ENCODE results near the gene CTNNBIP1.

DNA sequence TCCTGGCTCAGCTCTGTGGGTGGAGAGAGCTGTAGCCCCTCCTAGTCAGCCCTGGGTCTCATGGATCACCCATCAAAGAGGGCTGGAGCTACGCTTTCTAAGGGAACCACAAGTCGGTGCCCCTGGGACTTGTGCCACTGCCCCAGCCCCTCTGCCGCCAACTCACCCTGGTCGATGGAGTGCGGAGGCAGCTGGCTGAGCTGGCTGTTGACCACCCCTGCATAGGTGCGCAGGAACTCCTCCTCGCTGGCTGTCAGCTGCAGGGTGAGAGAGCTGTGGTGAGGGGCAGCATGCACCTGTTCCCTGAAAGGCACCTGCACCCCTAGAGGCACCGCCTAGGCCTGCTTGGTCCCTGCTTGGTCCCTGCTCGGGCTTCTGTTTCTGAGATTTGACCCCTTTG is 39.0 kb downstream of the CTNNBIP1 start:
- TF ChIP-seq, protein P1, sequence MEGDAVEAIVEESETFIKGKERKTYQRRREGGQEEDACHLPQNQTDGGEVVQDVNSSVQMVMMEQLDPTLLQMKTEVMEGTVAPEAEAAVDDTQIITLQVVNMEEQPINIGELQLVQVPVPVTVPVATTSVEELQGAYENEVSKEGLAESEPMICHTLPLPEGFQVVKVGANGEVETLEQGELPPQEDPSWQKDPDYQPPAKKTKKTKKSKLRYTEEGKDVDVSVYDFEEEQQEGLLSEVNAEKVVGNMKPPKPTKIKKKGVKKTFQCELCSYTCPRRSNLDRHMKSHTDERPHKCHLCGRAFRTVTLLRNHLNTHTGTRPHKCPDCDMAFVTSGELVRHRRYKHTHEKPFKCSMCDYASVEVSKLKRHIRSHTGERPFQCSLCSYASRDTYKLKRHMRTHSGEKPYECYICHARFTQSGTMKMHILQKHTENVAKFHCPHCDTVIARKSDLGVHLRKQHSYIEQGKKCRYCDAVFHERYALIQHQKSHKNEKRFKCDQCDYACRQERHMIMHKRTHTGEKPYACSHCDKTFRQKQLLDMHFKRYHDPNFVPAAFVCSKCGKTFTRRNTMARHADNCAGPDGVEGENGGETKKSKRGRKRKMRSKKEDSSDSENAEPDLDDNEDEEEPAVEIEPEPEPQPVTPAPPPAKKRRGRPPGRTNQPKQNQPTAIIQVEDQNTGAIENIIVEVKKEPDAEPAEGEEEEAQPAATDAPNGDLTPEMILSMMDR (IDR thresholded peaks at IDR 0.05; ENCODE audit: control extremely low read depth in 1 of 3, insufficient read depth in 1 of 3, low read depth in 1 of 3, low read length in 3 of 3) = no peak
- no peak for TF ChIP-seq SP1 (IDR thresholded peaks at IDR 0.05; ENCODE audit: low read depth, low read length)
- no peak for TF ChIP-seq POLR2A (IDR thresholded peaks at IDR 0.05; ENCODE audit: control extremely low read depth in 1 of 2, low read depth in 2 of 2, low read length in 2 of 2)
- TF ChIP-seq, protein P2, sequence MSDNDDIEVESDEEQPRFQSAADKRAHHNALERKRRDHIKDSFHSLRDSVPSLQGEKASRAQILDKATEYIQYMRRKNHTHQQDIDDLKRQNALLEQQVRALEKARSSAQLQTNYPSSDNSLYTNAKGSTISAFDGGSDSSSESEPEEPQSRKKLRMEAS (IDR thresholded peaks at IDR 0.05) = no peak
- TF ChIP-seq GTF2F1 (IDR thresholded peaks at IDR 0.05; ENCODE audit: borderline replicate concordance, low read depth, low read length) = no peak
- no peak for TF ChIP-seq SIX5 (IDR thresholded peaks at IDR 0.05; ENCODE audit: low read depth, low read length)
